Esophagus squamous epithelium (tissue), 5 donors: ENCODE results near the gene COL4A6. TPM values are rescaled to one million over a fixed set of nuclear protein-coding genes. Genes with fewer than 3 reads are reported as not detected.
"Not testable (repeated sequence)": the region's sequence is repeated elsewhere in the genome, so short reads cannot be mapped to it uniquely, and the experiment has no call there.

Experiments used
- DNase-seq: peaks from one replicate; lab custom pipeline; 2025; lab: John Stamatoyannopoulos, UW
- H3K27ac ChIP-seq, 4 donors: fragments of 200-600 bp; sonication (generic); one replicate each; pipeline ENCODE4 v1.5.1; 2016 to 2019; ENCODE audit warnings: mild to moderate bottlenecking in 1 of 4
- H3K27me3 ChIP-seq, 4 donors: fragments of 200-600 bp; sonication (generic); 1 replicate in 3 of 4; 2 replicates in 1 of 4; pipeline versions ENCODE4 v1.5.1 to v1.6.0; 2017 to 2021; ENCODE audit warnings: antibody characterized with exemption in 1 of 4
- H3K36me3 ChIP-seq, 3 donors: fragments of 200-600 bp; sonication (generic); one replicate each; pipeline ENCODE4 v1.5.1; 2016 to 2019
- H3K4me1 ChIP-seq, 3 donors: fragments of 200-600 bp; sonication (generic); one replicate each; pipeline ENCODE4 v1.5.1; 2017 to 2019
- H3K4me3 ChIP-seq, 4 donors: fragments of 200-600 bp; sonication (generic); 1 replicate in 3 of 4; 2 replicates in 1 of 4; pipeline ENCODE4 v1.5.1; 2016 to 2019; ENCODE audit warnings: mild to moderate bottlenecking in 2 of 4, moderate library complexity in 1 of 4
- H3K9me3 ChIP-seq, 3 donors: fragments of 200-600 bp; sonication (generic); one replicate each; pipeline ENCODE4 v1.5.1; 2016 to 2019
- CTCF ChIP-seq, 6 experiments: fragments of 450-650 bp in 4 of 6; fragments of 200-600 bp in 2 of 6; sonication (generic) in 2 of 6; IDR thresholded peaks; one replicate each; pipeline ENCODE4 v1.5.1; 2016 to 2019; ENCODE audit warnings: antibody characterized with exemption in 6 of 6, mild to moderate bottlenecking in 4 of 6, moderate library complexity in 4 of 6
- POLR2A ChIP-seq, 4 donors: fragments of 450-650 bp; IDR thresholded peaks; one replicate each; pipeline ENCODE4 v1.6.1; 2017; ENCODE audit warnings: antibody characterized with exemption in 4 of 4, mild to moderate bottlenecking in 4 of 4, moderate library complexity in 3 of 4
- WGBS, 2 donors: methylation state at CpG; one replicate each; pipeline ENCODE4 v1.1.5; 2018; 5-methylcytosine and 5-hydroxymethylcytosine counted together
- intact Hi-C: fragments of 100-400 bp; cut with DNase I; formaldehyde crosslinking; loops from one replicate; pipeline ENCODE4 v1.15.0; 2022
- total RNA-seq, 4 donors: library from RNA; depleted of rRNA; stranded (reverse); fragments of >200 nt; gene quantifications; one replicate each; pipeline ENCODE4 v1.1.0, GENCODE V29; 2016
- donor health status: DM: yes; HTN: yes; CAD: no.

COL4A6 gene
- 1 to 10 TPM; 1.1 to 6.5 (median 2.9) TPM for total RNA-seq

GRCh38 chrX:108438110-108438623 is at the start of gene COL4A6:
Gene COL4A6 (minus strand): TSS chrX:108438422. CDS start chrX:108438196, 226 bp downstream.
- intact Hi-C loops = no loop called here
- DNase-seq = no peak
- WGBS, 2 donors = 17 to 38% methylated on average over 1 to 14 of the region's 16 CpGs
- no peaks in the 10 kb centered on the region for H3K36me3 ChIP-seq
- H3K27me3 ChIP-seq = no peaks in the 10 kb centered on the region
- TF ChIP-seq POLR2A (IDR thresholded peaks at IDR 0.05) (no peak), CTCF (IDR thresholded peaks at IDR 0.05) (no peak)
- no peaks in the 10 kb centered on the region for H3K9me3 ChIP-seq
- peaks cover 0 to 20% (median 0%) of the 10 kb centered on the region in 3 donors for H3K4me1 ChIP-seq
- H3K4me3 ChIP-seq = peak within 1 kb of the TSS; percentile 15 to 63 (median 51)
- H3K27ac ChIP-seq = peak within 1 kb of the TSS in 3 of 4 donors; percentile 25 to 79 (median 68)

GRCh38 chrX:108485960-108486359 is 47.7 kb upstream of the COL4A6 start:
- intact Hi-C loops = no loop called here
- H3K27me3 ChIP-seq = no peaks in the 10 kb centered on the region
- no peak for DNase-seq
- TF ChIP-seq CTCF (IDR thresholded peaks at IDR 0.05) = no peak
- no peak for TF ChIP-seq POLR2A (IDR thresholded peaks at IDR 0.05)
- no peaks in the 10 kb centered on the region for H3K9me3 ChIP-seq
- no peak overlapping the region for H3K27ac ChIP-seq
- WGBS, 2 donors = 75 to 100% methylated on average over 1 to 2 of the region's 2 CpGs
- no peak overlapping the region for H3K4me3 ChIP-seq
- H3K4me1 ChIP-seq = no peaks in the 10 kb centered on the region
- no peaks in the 10 kb centered on the region for H3K36me3 ChIP-seq

DNA sequence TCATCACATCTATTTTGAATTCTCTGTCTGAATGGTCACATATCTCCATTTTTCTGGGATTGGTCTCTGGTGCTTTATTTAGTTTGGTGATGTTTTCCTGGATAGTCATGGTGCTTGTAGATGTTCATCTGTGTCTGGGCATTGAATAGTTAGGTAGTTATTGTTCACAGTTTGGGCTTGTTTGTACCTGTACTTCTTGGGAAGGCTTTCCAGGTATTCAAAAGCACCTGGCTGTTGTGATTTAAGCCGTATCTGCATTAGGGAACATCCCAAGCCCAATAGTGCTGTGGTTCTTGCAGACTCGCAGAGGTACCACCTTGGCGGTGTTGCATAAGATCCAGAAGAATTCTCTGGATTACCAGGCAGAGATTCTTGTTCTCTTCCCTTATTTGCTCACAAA is 46.0 kb upstream of the COL4A6 start:
- Histone ChIP-seq H3K27ac (no peak overlapping the region), H3K27me3 (no peaks in the 10 kb centered on the region), H3K4me1 (no peaks in the 10 kb centered on the region), H3K9me3 (no peaks in the 10 kb centered on the region), H3K36me3 (no peaks in the 10 kb centered on the region), H3K4me3 (no peak overlapping the region)
- no peak for DNase-seq
- 62% methylated on average over 3 of the region's 3 CpGs; no CpG with 5 or more reads in 1 of the 2 donors for WGBS, 2 donors
- intact Hi-C loops = no loop called here
- TF ChIP-seq CTCF (IDR thresholded peaks at IDR 0.05) = no peak
- TF ChIP-seq POLR2A (IDR thresholded peaks at IDR 0.05) = no peak

DNA sequence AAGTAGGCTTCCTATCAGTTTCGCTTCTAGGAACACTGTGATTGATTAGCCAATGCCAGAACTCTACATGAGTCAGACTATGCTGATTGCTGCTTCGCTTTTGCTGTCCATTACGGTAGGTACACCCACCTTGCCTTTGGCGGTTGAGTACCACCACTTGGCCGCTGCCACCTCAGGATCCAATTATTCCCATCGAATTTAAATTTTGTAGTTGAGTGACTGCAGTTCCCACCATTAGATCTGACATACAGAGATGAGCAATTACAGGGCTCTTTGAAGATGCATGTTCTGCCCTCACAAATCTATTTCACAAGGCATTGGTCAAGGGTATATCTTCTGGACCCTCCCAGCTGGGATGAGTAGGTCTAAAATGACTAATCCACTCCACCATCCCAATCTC is 43.3 kb upstream of the COL4A6 start:
- H3K4me1 ChIP-seq, H3K4me3 ChIP-seq, DNase-seq, H3K36me3 ChIP-seq, H3K27me3 ChIP-seq, H3K9me3 ChIP-seq, H3K27ac ChIP-seq, intact Hi-C loops: not testable (repeated sequence)
- 79 to 96% methylated on average over 6 of the region's 6 CpGs for WGBS, 2 donors

GRCh38 chrX:108473979-108474378 is 35.8 kb upstream of the COL4A6 start:
- Histone ChIP-seq H3K9me3 (peaks cover 0 to 5% (median 0%) of the 10 kb centered on the region in 3 donors), H3K27ac (no peak overlapping the region), H3K4me1 (no peaks in the 10 kb centered on the region), H3K36me3 (no peaks in the 10 kb centered on the region), H3K27me3 (no peaks in the 10 kb centered on the region), H3K4me3 (no peak overlapping the region)
- intact Hi-C loops = no loop called here
- no peak for TF ChIP-seq POLR2A (IDR thresholded peaks at IDR 0.05)
- no peak for TF ChIP-seq CTCF (IDR thresholded peaks at IDR 0.05)
- DNase-seq = no peak

DNA sequence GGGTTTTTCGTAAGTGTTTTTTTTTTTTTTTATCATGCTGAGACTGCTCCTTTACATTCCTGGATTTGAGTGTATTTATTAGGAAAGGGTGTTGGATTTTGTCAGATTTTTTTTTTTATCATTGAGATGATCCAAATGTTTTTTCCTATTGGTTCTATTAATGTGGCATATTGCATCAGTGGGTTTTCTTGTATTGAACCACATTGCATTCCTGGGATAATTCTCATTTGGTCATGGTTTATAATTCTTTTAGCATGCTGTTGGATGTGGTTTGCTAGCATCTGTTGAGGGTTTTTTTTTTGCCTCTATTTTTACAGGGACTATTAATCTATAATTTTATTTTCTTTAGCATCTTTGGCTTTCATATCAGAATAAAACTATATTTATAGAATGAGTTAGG is 30.3 kb upstream of the COL4A6 start:
- no peaks in the 10 kb centered on the region for H3K27me3 ChIP-seq
- H3K9me3 ChIP-seq = no peaks in the 10 kb centered on the region
- H3K4me1 ChIP-seq = no peaks in the 10 kb centered on the region
- H3K27ac ChIP-seq = no peak overlapping the region
- no peaks in the 10 kb centered on the region for H3K36me3 ChIP-seq
- WGBS, 2 donors = 61 to 79% methylated on average over 1 of the region's 1 CpG
- no peak overlapping the region for H3K4me3 ChIP-seq
- TF ChIP-seq POLR2A (IDR thresholded peaks at IDR 0.05) = no peak
- no peak for TF ChIP-seq CTCF (IDR thresholded peaks at IDR 0.05)
- intact Hi-C loops = no loop called here
- no peak for DNase-seq
